Activated CD8-positive, alpha-beta memory T cell treated with anti-CD3 and anti-CD28 coated beads for 1 hour (primary cell): ENCODE data around the gene ZNF462.
"Not testable (repeated sequence)": the region's sequence is repeated elsewhere in the genome, so short reads cannot be mapped to it uniquely, and the experiment has no call there.

Experiments
- DNase-seq, 2 donors: peaks; one replicate each; pipeline ENCODE4 v3.0.0-alpha.2; 2020; ENCODE audit warnings: low read depth in 1 of 2; ENCODE audit errors: extremely low read depth in 1 of 2

Gene ZNF462

GRCh38 chr9:106960258-106960657 is 97.3 kb downstream of the ZNF462 start:
- DNase-seq: no peak

- no peak for DNase-seq
Observed at GRCh38 chr9:106961623-106962022, 98.7 kb downstream of the ZNF462 start.

GRCh38 chr9:106962122-106962521 is 99.2 kb downstream of the ZNF462 start:
- no peak for DNase-seq

GRCh38 chr9:106962615-106963363 is 99.8 kb downstream of the ZNF462 start:
- DNase-seq: no peak

- DNase-seq: no peak
Observed at GRCh38 chr9:106963684-106964083, 100.7 kb downstream of the ZNF462 start.

GRCh38 chr9:106964329-106964728 is 101.4 kb downstream of the ZNF462 start:
- no peak for DNase-seq

GRCh38 chr9:106964822-106965525 is 102.0 kb downstream of the ZNF462 start:
- no peak for DNase-seq

- no peak for DNase-seq
Observed at GRCh38 chr9:106966481-106966880, 103.5 kb downstream of the ZNF462 start.

GRCh38 chr9:106969696-106970095 is 106.7 kb downstream of the ZNF462 start:
- no peak for DNase-seq

- DNase-seq: no peak
Observed at GRCh38 chr9:106970219-106970975, 107.4 kb downstream of the ZNF462 start.

- no peak for DNase-seq
Observed at GRCh38 chr9:106970976-106971457, 108.1 kb downstream of the ZNF462 start.

GRCh38 chr9:106972082-106972481 is 109.1 kb downstream of the ZNF462 start:
- no peak for DNase-seq

- DNase-seq: no peak
Observed at GRCh38 chr9:106974341-106974740, 111.4 kb downstream of the ZNF462 start.

GRCh38 chr9:106976772-106977171 is 113.8 kb downstream of the ZNF462 start:
- DNase-seq: no peak

- no peak for DNase-seq
Observed at GRCh38 chr9:106980551-106981101, 117.7 kb downstream of the ZNF462 start.

- no peak for DNase-seq
Observed at GRCh38 chr9:106981396-106982287, 118.7 kb downstream of the ZNF462 start.

- no peak for DNase-seq
Observed at GRCh38 chr9:106982636-106983035, 119.7 kb downstream of the ZNF462 start.

- DNase-seq: no peak
Observed at GRCh38 chr9:106983346-106983745, 120.4 kb downstream of the ZNF462 start.

- DNase-seq: not testable (repeated sequence)
Observed at GRCh38 chr9:106989904-106990303, 126.9 kb downstream of the ZNF462 start.

- DNase-seq: no peak
Observed at GRCh38 chr9:106992186-106992585, 129.2 kb downstream of the ZNF462 start.
